Activated CD8-positive, alpha-beta T cell treated with anti-CD3 and anti-CD28 coated beads for 36 hours (primary cell): ENCODE data around the gene ANTKMT. TPM values are rescaled to one million over a fixed set of nuclear protein-coding genes. Genes with fewer than 3 reads are reported as not detected.

Experiments used
- ATAC-seq: fragments of 200-7000 bp; cut with Tn5 transposase; one replicate; pipeline ENCODE4 v1.10.0; 2021; ENCODE audit warnings: mild to moderate bottlenecking, moderate library complexity
- CTCF ChIA-PET: fragments of 350-600 bp; sonication (Branson Sonifier 250); formaldehyde crosslinking; loops from one replicate; lab custom pipeline; 2021; ENCODE audit warnings: antibody characterized with exemption; lab: Charles Lee
- POLR2A ChIA-PET: fragments of 350-600 bp; sonication (Branson Sonifier 250); formaldehyde crosslinking; loops from one replicate; lab custom pipeline; 2021; ENCODE audit warnings: antibody characterized with exemption; lab: Charles Lee
- DNase-seq: peaks from one replicate; pipeline ENCODE4 v3.0.0-alpha.2; 2020
- H3K27ac Mint-ChIP-seq: one replicate; pipeline ENCODE4 v1.8.0; 2021; ENCODE audit warnings: mild to moderate bottlenecking, mixed read lengths
- H3K27me3 Mint-ChIP-seq: one replicate; pipeline ENCODE4 v1.8.0; 2021; ENCODE audit warnings: mixed read lengths
- H3K36me3 Mint-ChIP-seq: one replicate; pipeline ENCODE4 v1.8.0; 2021; ENCODE audit warnings: low read depth, mixed read lengths
- H3K4me1 Mint-ChIP-seq: one replicate; pipeline ENCODE4 v1.8.0; 2021; ENCODE audit warnings: low read depth, mixed read lengths
- H3K4me3 Mint-ChIP-seq: one replicate; pipeline ENCODE4 v1.8.0; 2021; ENCODE audit warnings: mild to moderate bottlenecking, moderate library complexity, mixed read lengths
- H3K9me3 Mint-ChIP-seq: one replicate; pipeline ENCODE4 v1.8.0; 2021; ENCODE audit warnings: mixed read lengths
- intact Hi-C: fragments of 100-400 bp; cut with micrococcal nuclease; formaldehyde crosslinking; loops from one replicate; pipeline ENCODE4 v1.10.0; 2022
- total RNA-seq, 2 experiments: library from RNA; stranded (reverse); gene quantifications; one replicate each; pipeline ENCODE4 v1.2.3, GENCODE V29; 2021
- TF ChIP-seq, protein P1 (sequence below): fragments of 200-600 bp; IDR thresholded peaks from one replicate; pipeline ENCODE4 v1.8.0; 2022; ENCODE audit warnings: antibody characterized with exemption, mild to moderate bottlenecking

The ANTKMT gene
- total RNA-seq, 2 experiments from 2014 or later = 34.3 to 38.4 TPM

DNA sequence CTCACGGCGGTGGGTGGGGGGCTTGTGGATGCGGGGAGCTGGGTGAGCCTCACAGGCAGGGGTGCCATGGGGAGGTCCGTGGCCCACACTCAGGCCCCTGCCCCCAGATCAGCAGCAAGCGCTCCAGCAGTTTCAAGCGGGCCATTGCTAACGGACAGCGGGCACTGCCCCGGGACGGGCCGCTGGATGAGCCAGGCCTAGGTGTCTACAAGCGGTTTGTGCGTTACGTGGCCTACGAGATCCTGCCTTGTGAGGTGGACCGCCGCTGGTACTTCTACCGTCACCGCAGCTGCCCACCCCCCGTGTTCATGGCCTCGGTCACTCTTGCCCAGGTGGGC is 44.4 kb upstream of the ANTKMT start:
- Mint-ChIP-seq H3K27ac (no peak overlapping the region), H3K27me3 (peaks cover 7% of the 10 kb centered on the region), H3K4me3 (no peak overlapping the region), H3K36me3 (peaks cover 8% of the 10 kb centered on the region), H3K9me3 (no peaks in the 10 kb centered on the region), H3K4me1 (peaks cover 17% of the 10 kb centered on the region)
- CTCF ChIA-PET = interaction anchor here (1.1 to 1.7 kb wide), 3 partner anchors 9 to 29 kb away, joined by 3 read pairs; partner anchors contain the start of gene RHOT2
- DNase-seq (no peak), ATAC-seq (no peak)
- TF ChIP-seq, protein P1, sequence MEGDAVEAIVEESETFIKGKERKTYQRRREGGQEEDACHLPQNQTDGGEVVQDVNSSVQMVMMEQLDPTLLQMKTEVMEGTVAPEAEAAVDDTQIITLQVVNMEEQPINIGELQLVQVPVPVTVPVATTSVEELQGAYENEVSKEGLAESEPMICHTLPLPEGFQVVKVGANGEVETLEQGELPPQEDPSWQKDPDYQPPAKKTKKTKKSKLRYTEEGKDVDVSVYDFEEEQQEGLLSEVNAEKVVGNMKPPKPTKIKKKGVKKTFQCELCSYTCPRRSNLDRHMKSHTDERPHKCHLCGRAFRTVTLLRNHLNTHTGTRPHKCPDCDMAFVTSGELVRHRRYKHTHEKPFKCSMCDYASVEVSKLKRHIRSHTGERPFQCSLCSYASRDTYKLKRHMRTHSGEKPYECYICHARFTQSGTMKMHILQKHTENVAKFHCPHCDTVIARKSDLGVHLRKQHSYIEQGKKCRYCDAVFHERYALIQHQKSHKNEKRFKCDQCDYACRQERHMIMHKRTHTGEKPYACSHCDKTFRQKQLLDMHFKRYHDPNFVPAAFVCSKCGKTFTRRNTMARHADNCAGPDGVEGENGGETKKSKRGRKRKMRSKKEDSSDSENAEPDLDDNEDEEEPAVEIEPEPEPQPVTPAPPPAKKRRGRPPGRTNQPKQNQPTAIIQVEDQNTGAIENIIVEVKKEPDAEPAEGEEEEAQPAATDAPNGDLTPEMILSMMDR = no peak
- POLR2A ChIA-PET = interaction anchor here (1.0 to 1.9 kb wide), 4 partner anchors 13 to 119 kb away, joined by 3 to 8 read pairs (median 6); partner anchors contain the start of genes WDR24 and WDR90
- intact Hi-C loops = no loop called here

DNA sequence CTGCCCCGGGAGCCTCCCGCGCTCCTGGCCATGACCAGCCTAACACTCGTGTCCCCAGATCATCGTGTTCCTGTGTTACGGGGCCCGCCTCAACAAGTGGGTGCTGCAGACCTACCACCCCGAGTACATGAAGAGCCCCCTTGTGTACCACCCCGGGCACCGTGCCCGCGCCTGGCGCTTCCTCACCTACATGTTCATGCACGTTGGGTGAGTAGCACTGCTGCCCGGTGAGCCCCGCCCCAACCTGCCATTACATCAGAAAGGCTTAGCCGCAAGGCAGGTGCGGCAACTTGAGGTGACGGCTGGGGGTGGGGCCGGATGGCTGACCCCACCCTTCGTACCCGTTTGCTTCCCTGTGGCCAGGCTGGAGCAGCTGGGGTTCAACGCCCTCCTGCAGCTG is 44.0 kb upstream of the ANTKMT start:
- CTCF ChIA-PET = interaction anchor here (0.8 to 1.1 kb wide), 2 partner anchors 9 to 29 kb away, joined by 3 read pairs; partner anchors contain the start of gene RHOT2
- H3K9me3 Mint-ChIP-seq = no peaks in the 10 kb centered on the region
- peaks cover 21% of the 10 kb centered on the region for H3K4me1 Mint-ChIP-seq
- DNase-seq = no peak
- POLR2A ChIA-PET = interaction anchor here (1.6 to 1.9 kb wide), 2 partner anchors 13 to 28 kb away, joined by 8 read pairs; partner anchors contain the start of genes WDR24 and WDR90
- H3K27me3 Mint-ChIP-seq = peaks cover 7% of the 10 kb centered on the region
- no peak overlapping the region for H3K4me3 Mint-ChIP-seq
- intact Hi-C loops = no loop called here
- TF ChIP-seq, protein P1 = no peak
- peaks cover 12% of the 10 kb centered on the region for H3K36me3 Mint-ChIP-seq
- no peak for ATAC-seq
- H3K27ac Mint-ChIP-seq = no peak overlapping the region

DNA sequence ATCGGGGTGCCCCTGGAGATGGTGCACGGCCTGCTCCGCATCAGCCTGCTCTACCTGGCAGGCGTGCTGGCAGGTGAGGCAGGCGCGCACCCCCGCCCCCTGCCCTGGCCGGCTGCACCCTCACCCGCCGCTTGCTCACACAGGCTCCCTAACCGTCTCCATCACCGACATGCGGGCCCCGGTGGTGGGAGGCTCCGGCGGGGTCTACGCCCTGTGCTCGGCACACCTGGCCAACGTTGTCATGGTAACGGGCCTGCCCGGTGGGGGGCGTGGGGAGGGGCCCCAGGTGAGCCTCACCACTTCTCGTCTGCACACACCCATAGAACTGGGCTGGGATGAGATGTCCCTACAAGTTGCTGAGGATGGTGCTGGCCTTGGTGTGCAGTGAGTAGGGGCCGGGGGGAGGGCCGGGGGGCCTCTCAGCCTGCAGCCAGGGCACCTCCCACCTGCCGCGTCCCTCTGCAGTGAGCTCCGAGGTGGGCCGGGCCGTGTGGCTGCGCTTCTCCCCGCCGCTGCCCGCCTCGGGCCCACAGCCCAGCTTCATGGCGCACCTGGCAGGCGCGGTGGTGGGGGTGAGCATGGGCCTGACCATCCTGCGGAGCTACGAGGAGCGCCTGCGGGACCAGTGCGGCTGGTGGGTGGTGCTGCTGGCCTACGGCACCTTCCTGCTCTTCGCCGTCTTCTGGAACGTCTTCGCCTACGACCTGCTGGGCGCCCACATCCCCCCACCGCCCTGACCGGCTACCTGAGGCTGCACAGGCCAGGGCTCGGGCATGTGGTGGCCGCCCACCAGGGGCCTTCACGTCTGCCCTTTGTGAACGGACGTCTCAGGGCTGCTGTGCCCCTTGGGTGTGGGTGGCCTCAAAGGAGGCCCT is 43.4 kb upstream of the ANTKMT start:
- Mint-ChIP-seq H3K4me3 (no peak overlapping the region), H3K36me3 (peaks cover 16% of the 10 kb centered on the region), H3K27me3 (peaks cover 7% of the 10 kb centered on the region), H3K27ac (no peak overlapping the region), H3K4me1 (peaks cover 26% of the 10 kb centered on the region), H3K9me3 (no peaks in the 10 kb centered on the region)
- ChIA-PET POLR2A (no interaction called here), CTCF (interaction anchor here (0.8 to 1.1 kb wide), 2 partner anchors 10 to 29 kb away, joined by 3 read pairs; partner anchors contain the start of gene RHOT2)
- TF ChIP-seq, protein P1 = no peak
- intact Hi-C loops = no loop called here
- ATAC-seq (no peak), DNase-seq (no peak)

DNA sequence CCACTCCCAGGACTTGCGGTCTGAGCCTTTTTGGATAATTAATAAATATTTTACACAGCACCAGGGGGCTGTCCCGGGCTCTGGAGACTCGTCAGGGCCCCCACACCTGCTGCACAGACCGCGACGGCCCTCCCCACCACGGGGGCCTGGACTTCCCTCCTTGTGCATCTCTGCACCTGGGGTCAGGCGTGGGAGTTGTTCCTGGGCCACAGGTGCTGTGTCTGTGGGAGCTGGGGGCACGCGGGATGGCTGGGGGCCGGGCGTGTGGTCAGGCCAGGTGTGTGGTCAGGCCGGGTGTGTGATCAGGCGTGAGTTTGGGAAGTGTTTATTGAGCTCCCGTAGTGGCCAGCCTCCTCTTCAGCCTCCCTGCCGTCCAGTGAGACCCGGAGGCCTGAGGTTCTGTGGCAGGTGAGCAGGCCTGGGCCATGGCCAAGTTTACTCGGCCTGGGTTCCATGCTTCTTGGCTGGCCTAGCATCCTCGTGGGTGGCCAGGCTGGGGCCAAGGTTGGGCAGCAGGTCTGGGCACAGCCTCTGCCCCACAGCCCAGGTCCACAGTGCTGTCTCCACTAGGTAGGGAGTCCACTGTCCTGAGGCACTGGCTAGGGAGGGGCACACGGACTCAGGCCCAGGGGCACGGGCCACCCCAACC is 42.6 kb upstream of the ANTKMT start:
- peaks cover 7% of the 10 kb centered on the region for H3K27me3 Mint-ChIP-seq
- ATAC-seq (no peak), DNase-seq (no peak)
- no peaks in the 10 kb centered on the region for H3K9me3 Mint-ChIP-seq
- H3K36me3 Mint-ChIP-seq = peaks cover 19% of the 10 kb centered on the region
- intact Hi-C loops = no loop called here
- TF ChIP-seq, protein P1 = no peak
- CTCF ChIA-PET = interaction anchor here (1.0 to 1.4 kb wide), 2 partner anchors 11 to 29 kb away, joined by 3 to 9 read pairs; partner anchors contain the start of genes RHOT2 and WDR90
- POLR2A ChIA-PET = interaction anchor here (0.5 to 1.4 kb wide), 6 partner anchors 8 to 1310 kb away, joined by 3 to 9 read pairs (median 3); partner anchors contain the start of genes RHOT2 and WDR90
- no peak overlapping the region for H3K27ac Mint-ChIP-seq
- peaks cover 34% of the 10 kb centered on the region for H3K4me1 Mint-ChIP-seq
- H3K4me3 Mint-ChIP-seq = peak overlapping the region; percentile 11
